Measurements from ENCODE around the gene PDP2.

DNA sequence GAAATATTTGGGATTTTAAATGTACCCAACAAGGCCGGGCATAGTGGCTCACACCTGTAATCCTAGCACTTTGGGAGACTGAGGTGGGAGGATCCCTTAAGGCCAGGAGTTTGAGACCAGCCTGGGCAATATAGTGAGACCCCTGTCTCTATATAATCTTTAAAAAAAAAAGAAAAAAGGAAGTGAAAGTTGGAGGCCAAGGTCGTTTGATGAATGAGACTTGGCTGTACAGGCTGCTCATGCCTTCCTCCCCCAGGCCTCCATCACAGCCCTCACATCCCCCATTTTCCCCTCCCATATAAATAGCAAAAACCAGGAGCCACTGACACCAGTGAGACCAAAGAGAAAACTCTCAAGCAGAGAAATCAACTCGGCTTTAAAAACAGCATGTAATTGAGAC lies 39.4 kb upstream of the PDP2 start:
- TF ChIP-seq, protein P1, sequence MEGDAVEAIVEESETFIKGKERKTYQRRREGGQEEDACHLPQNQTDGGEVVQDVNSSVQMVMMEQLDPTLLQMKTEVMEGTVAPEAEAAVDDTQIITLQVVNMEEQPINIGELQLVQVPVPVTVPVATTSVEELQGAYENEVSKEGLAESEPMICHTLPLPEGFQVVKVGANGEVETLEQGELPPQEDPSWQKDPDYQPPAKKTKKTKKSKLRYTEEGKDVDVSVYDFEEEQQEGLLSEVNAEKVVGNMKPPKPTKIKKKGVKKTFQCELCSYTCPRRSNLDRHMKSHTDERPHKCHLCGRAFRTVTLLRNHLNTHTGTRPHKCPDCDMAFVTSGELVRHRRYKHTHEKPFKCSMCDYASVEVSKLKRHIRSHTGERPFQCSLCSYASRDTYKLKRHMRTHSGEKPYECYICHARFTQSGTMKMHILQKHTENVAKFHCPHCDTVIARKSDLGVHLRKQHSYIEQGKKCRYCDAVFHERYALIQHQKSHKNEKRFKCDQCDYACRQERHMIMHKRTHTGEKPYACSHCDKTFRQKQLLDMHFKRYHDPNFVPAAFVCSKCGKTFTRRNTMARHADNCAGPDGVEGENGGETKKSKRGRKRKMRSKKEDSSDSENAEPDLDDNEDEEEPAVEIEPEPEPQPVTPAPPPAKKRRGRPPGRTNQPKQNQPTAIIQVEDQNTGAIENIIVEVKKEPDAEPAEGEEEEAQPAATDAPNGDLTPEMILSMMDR (IDR thresholded peaks at IDR 0.05; ENCODE audit: low read depth, low read length, poor library complexity, severe bottlenecking), result no peak
- TF ChIP-seq EZH2phosphoT487 (IDR thresholded peaks at IDR 0.05; ENCODE audit: borderline replicate concordance, low read length), result no peak
